Stimulated activated CD4-positive, alpha-beta T cell treated with anti-CD3 and anti-CD28 coated beads, Interleukin-1b, Interleukin-23, amount 100 ng/mL, for 24 hours (primary cell): ENCODE data around the gene RRAGD.

ENCODE experiments used
- DNase-seq, 4 experiments: peaks; one replicate each; pipeline ENCODE4 v3.0.0-alpha.2; 2020; ENCODE audit warnings: low read depth in 4 of 4, low spot score in 1 of 4

Gene RRAGD

DNA sequence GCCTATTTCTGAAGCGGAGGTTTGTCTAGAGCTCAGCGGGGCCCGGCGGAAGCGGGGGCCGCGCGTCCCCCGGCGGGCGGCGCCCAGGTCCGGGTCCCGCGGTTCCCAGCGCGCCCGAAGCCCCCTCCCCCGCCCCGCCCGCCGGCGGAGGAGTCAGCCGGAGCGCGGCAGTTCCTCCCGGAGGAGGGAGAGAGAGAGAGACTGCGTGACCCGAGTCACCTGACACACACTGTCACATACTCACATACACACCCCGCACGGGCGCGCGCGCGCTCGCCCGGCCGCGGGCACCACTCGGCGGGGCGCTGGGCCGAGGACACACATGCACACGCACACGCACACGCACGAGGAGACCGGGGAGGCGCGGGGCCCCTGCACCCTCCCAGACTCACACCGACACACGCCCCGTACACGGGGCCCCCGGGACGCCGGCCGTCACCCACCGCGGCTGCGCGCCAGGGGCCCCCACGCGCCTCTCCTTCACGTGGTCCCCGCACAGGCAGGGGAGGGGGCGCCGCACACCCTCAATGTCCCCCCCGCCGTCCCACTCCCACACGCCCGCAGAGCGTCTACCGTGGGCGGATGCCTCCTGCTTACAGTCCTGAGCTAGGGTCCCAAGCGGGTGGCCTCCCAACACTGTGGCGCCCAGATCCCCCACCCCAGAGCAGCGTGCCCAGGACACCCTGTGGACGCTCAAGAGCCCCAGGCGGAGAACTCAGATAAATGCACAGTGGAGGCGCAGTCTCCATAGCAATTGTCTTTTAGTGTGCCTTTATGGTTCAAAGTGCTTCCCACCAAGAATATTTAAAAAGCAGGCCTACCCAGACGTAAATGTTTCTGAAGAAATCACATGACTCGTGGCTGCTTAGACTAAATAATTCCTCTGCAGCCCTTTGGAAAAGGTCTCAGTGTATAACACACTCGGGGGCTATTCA, at the start of gene RRAGD:
TSS of gene RRAGD (minus strand) at position 203 of the 935 bp plus-strand sequence. CDS start 280 bp downstream, outside the sequence.
- DNase-seq, result peak in 1 of 4 experiments; percentile 52

- DNase-seq, result no peak
Measured at GRCh38 chr6:89460713-89461112, 48.6 kb upstream of the RRAGD start.

DNA sequence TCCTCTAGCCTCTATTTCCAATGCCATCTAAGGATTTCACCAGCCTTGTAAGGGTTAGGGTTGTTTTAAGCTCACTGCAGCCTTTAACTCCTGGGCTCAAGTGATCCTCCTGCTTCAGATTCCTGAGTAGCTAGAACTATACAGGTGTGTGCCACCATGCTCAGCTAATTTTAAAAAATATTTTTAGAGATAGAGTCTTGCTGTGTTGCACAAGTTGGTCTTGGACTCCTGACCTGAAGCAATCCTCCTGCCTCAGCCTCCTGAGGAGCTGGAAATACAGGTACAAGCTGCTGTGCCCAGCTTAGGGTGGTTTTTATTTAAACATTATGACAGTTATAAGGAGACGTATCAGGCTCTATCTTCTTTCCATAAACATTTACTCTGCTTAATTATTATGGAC, 47.4 kb upstream of the RRAGD start:
- DNase-seq, result no peak

GRCh38 chr6:89458704-89459103, 46.6 kb upstream of the RRAGD start:
- no peak for DNase-seq

GRCh38 chr6:89454300-89454699, 42.2 kb upstream of the RRAGD start:
- no peak for DNase-seq

DNA sequence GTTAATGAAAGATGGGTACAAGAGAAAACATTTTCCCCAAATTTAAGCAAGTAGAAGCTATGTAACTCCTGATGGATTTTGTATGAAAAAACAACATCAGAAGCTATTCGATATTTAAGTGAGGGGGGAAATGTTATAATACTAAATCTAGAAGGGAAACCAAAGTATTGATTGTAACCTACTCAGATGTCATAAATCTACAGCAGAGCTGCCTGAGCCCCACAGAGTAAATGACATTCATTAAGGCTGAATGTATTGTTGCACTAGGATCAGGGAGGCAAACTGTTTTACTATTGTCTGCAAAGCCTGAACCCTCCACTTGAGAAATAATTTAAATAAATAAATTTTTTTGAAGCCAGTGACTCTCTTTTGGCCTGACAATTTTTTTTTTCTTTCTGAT, 40.2 kb upstream of the RRAGD start:
- DNase-seq, result no peak

DNA sequence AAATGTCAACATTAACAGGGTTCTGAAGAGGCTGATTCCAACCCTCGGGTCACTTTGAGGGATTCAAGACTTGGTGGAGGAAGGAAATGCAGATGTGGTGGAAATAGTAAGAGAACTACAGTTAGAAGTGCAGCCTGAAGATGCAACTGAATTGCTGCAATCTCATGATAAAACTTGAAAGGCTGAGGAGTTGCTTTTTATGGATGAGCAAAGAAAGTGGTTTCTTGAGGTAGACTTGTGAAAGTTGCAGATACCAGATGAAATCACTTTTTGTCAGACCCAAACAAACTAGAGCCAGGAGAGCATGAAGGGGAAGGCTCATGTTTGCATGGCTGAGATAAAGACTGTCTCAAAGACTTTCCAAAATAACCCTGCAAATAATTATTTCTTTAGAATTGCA, 37.1 kb upstream of the RRAGD start:
- DNase-seq, result no peak

GRCh38 chr6:89443658-89444057, 31.6 kb upstream of the RRAGD start:
- DNase-seq, result no peak

DNA sequence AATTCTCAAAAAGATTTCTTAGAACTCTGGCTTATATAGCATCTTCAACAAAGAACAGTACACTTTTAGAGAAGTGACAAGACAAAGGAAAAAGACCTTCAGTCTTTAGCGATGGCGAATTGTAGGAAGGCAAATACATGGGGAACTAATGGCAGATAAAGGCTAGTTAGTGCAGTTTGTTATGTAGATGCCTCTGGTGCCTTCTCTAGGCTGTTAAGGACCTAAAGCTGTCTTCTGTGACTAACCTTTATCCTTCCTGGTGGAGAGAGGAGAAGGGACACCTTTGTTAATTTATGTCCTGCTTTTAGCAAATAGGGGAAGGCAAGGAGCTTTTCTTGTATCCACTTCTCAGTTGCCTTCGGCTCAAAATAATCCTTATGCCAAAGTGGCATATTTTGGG, 28.1 kb upstream of the RRAGD start:
- no peak for DNase-seq

- DNase-seq, result no peak
Measured at GRCh38 chr6:89439014-89439413, 26.9 kb upstream of the RRAGD start.

- DNase-seq, result no peak
Measured at GRCh38 chr6:89438248-89438647, 26.2 kb upstream of the RRAGD start.

- no peak for DNase-seq
Measured at GRCh38 chr6:89436226-89436625, 24.2 kb upstream of the RRAGD start.

DNA sequence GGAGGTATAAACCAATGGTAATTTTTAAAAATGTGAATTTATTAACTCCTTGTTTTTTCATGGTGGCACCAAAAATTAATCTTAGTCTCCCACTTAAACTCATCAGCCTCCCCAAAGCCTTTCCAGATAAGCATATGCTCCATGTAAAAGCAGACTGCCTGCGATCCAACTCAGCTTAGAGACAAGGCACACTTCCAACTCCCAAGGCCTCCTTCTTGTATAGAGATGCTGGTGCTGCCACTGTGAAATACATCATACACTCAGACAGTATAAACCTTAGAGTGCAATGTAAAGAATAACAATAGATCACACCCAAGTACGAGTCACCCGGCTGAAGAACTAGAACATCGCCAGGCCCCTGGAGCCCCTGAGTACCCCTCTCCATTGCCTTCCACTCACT, 22.9 kb upstream of the RRAGD start:
- no peak for DNase-seq

DNA sequence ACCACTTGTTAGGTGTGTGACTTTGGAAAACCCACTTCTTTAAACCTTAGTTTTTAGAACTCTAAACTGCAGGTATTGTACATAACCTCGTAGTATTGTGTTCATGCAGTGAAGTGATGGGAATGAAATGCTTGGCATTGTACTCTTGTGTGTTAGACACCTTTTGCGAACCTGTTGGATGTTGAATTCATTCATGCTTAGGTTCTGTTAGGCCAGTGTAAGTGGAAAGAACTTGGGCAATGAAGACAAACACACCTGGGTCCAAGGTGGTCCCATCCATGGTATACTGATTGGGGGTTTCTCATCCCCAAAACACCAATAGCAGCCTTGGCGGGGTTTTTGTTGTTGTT, 22.1 kb upstream of the RRAGD start:
- DNase-seq, result no peak

- DNase-seq, result no peak
Measured at GRCh38 chr6:89433252-89434149, 21.4 kb upstream of the RRAGD start.

DNA sequence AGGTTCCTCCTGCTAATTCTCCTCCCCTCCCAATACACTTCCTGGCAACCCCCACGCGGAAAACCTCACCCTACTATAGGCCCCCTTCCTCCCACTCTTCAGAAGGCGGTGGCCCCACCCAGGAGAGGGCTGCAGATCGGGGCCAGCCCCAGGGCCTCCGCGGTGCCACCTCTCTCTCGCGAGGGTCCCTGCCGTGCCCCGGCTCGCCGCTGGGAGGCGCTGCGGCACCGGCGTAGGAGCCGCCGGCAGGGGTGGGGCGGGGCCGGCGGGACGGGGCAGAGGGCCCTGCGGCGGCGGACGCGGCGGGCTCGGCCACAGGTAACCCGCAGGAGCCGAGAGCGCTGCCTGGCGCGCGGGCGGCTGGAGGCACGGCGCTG, 20.8 kb upstream of the RRAGD start, which contains the start of gene ANKRD6:
TSS of gene ANKRD6 (plus strand) at position 278 of the 377 bp plus-strand sequence. CDS start 133,825 bp downstream, outside the sequence.
- peak; percentile 57 to 81 (median 76) for DNase-seq

GRCh38 chr6:89430201-89430962, 18.3 kb upstream of the RRAGD start:
- no peak for DNase-seq

DNA sequence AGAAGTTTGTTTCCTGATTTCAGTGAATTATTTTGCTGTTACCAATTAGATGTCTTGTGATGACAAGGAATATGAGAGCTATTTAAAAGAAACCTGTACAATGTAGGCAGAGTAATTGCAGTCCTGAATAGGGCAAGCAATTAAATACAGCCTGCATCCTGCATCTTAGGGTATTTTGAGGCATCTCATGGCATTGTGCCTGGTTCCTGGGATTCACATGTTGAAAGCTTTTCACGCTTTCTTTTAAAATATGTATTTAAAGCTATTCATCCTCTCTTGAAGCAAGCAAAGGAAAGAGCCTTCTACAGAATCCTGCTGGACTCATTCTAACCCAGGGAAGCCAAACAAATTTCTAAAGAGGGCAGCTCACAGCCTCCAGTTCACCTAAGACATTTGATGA, 4.7 kb upstream of the RRAGD start:
- DNase-seq, result no peak

DNA sequence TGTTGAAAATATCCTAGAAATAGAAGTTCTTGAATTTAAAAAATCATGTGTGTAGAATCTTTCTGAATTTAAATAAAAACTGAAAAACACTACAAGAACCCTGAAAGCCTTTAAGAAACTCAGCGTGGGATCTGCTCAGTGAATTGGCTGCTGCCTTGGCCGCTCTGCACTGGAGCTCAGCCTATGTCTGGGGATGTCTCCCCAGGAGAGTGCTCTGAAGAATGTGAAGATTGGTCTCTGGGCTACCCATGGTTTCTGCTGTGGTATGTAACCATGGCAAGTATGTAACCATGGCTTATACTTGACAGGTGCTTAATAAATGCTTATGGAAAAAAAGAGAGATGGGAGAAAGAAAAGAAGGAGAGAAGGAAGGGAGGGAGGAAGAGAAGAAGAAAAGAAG, 3.1 kb upstream of the RRAGD start:
- DNase-seq, result no peak

DNA sequence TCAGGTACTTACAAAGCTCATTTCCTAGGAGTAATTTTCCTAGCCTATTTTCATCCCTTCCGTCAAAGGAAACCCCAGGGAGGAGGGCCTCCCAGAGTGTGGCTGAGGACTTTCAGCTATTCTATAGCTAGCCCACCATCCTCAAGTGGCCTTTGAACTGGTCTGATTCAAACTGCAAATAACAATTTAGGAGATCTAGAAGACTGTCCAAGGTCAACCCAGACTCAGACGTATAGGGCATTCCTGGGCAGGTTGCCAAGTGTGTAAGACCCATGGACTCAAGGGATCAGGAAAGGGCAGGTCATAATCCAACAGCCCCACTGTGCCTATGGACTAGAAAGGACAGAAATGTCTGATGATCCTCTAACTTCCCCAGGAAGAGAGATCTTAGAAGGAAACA, 2.1 kb upstream of the RRAGD start:
- no peak for DNase-seq

- DNase-seq, result no peak
Measured at GRCh38 chr6:89413006-89413400, 930 bp upstream of the RRAGD start.
